CD4-positive, alpha-beta T cell treated with Interleukin-1 beta for 1 hour (primary cell): ENCODE results near the gene JUP.

Experiments used
- DNase-seq, 2 donors: peaks; one replicate each; pipeline ENCODE4 v3.0.0-alpha.2; 2020 to 2022

JUP gene

DNA sequence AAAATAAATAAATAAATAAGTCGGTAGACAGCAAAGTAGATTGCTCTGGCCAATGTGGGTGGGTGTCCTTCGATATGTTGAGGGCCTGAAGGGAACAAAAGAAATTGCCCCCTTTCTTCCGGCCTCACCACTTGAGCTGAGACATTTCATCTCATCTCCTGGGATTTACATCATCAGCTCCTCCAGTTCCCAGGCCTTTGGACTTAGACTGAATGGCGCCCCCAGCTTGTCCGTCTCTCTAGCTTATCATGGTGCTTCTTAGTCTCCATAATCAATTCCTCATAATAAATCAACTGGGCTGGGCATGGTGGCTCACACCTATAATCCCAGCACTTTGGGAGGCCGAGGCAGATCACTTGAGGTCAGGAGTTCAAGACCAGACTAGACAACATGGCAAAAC lies 38.2 kb downstream of the JUP start:
- DNase-seq = no peak

DNA sequence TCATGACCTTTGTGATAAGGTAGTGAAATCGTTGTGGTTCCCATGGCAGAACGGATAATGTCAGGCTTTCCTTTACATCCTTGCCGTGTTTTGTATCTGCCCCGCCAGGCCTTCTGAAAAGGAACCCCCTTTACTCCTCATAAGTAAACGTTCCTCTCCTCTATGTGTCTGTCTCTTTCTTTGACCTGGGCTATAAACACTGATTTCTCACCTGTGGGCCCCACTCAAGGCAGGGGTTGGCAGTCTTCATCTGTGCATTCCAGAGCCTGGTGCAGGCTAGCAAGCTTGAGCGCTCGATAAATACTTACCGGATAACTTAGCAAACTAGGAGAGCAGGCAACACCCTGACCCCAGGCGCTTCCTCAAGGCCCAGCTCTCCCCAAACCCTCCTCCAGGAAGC lies 44.8 kb downstream of the JUP start:
- no peak for DNase-seq

DNA sequence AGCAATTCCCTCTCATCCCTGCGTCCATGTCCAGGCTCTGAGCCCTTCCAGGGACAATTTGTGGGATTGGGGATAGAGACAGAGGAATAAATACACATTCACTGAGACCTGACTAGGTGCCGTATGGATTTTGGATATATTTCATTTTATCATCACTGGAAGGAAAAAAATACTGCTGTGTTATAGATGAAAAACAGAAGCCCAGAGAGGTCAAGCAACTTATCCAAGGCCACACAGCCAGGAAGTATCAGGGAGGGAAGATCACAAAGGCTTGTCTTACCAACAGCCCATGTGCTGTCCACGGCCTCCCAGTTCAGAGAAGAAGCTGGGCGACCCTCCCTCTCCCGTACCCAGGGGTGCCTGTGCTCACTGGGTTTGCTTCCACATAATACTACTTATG lies 46.0 kb downstream of the JUP start:
- DNase-seq = no peak

DNA sequence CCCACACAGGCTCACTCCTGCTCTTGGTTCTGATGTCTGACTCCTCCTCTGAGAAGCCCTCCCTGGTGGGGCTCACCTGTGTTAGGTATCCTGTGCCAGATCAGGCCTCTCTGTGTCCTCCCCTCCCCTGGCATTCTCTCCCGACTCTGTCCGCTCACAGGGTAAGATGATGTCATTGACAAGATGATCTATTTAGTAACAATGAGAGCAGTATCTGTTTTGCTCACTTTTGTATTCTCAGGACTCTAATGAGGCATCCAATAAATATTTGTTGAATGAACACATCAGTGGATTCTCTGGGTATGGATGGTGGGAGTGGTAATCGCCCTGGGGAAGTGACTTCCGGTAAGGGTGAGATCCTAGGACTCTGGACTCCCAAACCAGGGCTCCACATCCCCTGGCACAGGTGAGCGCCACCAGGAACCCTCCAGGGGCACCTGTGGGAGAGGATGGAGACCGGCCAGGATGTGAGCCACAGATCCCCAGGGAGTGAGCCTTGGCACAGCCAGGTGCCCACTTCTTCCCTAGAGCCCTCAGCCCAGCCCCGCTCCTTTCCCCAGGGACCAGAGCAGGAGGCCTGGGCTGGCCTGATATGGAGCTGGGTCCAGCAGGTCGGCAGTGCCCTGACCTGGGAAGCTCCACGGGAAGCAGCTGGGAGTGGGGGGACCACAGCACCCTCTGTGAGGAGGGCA lies 46.7 kb downstream of the JUP start:
- no peak for DNase-seq

DNA sequence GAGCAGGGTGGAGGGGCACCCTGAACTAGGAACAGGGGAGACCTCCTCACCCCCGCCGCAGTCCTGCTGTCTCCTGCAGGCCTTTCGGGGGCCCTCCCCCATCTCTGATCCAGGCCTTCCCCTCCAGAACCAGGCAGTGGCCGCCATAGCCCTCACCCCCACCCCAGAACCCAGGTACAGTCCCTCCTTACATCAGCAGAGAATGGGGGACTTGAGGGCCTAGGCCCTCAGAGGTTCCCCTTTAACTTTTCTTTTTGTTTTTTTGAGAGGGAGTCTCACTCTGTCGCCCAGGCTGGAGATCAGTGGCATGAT lies 47.8 kb downstream of the JUP start:
- DNase-seq = no peak

GRCh38 chr17:41738077-41738800 lies 48.3 kb downstream of the JUP start:
- peak; percentile 81 for DNase-seq

GRCh38 chr17:41737680-41738023 lies 48.9 kb downstream of the JUP start:
- DNase-seq = no peak

- no peak for DNase-seq
These were observed 49.4 kb downstream of the JUP start for GRCh38 chr17:41736983-41737679.

GRCh38 chr17:41735744-41736143 lies 50.8 kb downstream of the JUP start:
- no peak for DNase-seq

GRCh38 chr17:41734949-41735313 lies 51.6 kb downstream of the JUP start:
- DNase-seq = no peak

- no peak for DNase-seq
These were observed 52.2 kb downstream of the JUP start, which contains the start of gene HAP1 for GRCh38 chr17:41734139-41734948. Gene HAP1 (minus strand): TSS chr17:41734643. CDS start chr17:41734634, 9 bp downstream.

DNA sequence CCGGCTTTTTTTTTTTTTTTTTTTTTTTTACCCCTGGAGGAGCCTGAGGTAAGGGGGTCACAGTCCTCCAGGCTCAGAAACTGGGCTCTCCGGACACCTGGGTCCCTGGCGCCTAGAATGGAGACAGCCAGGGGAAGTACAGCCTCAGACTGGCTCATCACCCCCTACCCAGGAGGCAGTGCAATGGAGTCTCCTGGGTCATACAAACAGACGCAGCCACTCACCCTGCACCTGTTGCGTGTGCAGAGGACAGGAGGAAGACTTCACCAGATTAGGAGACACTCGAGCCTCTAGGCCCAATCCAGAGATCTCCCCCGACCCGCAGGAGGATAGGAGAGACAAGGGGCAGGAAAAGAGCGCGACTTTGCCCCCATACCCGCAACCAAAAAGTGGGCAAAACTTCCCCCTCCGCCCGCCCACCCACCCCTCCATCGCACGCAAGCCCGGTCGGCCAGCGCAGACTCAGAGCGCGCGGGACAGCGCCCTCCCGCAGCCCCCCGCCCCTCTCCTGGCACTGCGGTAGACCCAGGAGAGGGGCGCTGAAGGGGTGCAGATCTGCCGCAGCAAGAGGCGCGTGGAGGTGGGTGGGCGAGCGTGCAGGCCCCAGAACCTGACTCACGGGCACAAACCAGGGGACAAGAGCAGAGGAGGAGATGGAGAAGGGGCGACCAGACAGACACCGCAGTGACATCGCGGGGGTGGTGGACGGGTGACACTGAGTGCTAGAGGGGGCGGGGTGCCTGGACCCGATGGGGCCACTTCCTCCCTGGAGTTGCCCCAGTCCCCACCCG lies 53.0 kb downstream of the JUP start:
- DNase-seq = no peak

DNA sequence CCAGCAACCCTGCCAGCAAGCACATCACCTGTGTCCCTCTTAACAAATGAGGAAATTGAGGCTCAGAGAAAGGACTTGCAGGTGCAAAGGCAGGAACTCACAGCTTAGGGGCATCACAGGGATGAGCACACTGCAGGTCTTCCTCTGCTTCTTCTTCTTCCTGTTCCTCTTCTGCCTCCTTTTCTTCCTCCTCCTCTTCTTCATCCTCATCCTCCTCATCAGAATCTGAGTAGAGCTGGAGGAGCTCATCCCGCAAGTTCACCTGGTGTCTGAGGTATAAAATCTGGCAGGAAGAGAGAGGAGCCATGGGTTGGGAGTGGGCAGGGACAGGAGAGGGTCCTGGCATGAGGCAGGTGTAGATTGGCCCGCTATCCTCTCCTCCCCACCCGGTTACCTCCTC lies 54.7 kb downstream of the JUP start:
- no peak for DNase-seq

GRCh38 chr17:41730479-41730878 lies 56.0 kb downstream of the JUP start:
- DNase-seq = no peak

- no peak for DNase-seq
These were observed 58.5 kb downstream of the JUP start for GRCh38 chr17:41728056-41728455.

DNA sequence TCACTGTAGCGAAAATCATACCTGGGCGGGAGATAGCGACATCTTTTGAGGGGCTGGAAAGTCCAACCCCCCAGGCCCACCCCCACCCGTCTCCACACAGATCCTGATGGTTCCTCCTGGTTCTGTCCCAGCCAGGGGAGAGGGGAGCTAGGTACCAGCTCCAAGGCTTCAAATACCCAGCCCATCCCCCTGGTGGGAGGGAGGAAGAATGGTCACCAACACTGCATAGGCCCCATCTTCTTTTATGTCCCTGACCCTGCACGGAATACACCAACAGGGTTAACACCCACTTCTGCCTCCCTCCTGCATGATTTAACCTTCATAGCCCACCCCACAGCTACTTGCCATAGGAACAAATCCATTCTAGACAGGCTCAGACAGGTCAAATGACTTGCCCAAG lies 61.4 kb downstream of the JUP start:
- DNase-seq = no peak

DNA sequence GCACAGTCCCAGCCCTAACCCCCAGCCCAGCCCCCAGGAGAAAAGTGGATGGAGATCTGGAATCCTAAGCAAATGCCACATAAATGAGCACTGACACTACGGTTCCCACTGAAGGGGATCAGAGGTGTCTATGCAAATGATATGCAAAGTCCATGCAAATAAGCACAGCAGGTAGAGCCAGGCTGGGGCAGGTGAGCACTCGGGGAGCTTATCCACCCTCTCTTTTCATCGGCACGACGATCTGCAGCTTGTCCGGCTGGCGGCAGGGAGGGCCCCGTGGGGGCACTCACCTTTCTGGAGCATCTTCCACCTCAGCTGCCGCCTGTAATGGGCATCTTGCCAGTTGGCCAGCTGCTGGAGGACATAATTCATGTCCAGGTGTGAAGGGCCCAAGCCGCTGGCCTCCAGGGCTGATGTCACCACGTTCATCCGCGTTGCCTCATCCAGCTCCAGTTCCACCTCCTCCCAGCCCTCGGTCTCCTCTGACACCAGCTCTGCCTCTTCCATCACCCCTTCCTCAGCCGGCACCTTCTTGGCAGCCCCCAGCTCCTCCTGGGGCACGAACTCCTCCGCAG lies 61.9 kb downstream of the JUP start:
- no peak for DNase-seq

GRCh38 chr17:41723801-41724475 lies 62.6 kb downstream of the JUP start:
- no peak for DNase-seq

GRCh38 chr17:41722231-41722630 lies 64.3 kb downstream of the JUP start:
- DNase-seq = no peak

DNA sequence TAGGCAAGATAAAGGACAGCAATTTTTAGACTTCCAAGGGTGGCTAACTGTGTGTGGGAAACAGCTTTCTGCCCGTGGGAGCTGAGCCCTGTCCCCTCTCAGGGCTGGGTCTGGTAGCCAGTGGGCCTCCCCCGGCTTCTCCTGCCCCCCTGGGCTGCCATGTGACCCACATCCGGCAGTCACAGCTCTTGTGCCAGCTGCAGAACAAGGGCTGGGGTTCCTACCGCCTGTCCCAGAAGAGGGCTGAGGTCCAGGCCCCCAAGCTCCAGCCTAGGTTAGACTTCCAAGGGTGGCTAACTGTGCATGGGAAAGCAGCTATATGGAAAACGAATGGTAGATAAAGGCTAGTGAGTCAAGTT lies 68.2 kb downstream of the JUP start:
- DNase-seq = no peak

GRCh38 chr17:41717408-41718286 lies 68.9 kb downstream of the JUP start:
- DNase-seq = no peak
